H9 (cell line): ENCODE results near the gene DISP1. TPM values are rescaled to one million over a fixed set of nuclear protein-coding genes. Genes with fewer than 3 reads are reported as not detected.

Experiments used
- DNase-seq: peaks from one replicate; pipeline ENCODE4 v3.0.0-alpha.2; 2017
- H2AFZ ChIP-seq: one replicate; pipeline ENCODE4 v1.6.1; 2013; ENCODE audit warnings: mild to moderate bottlenecking, low read length, control low read depth, moderate library complexity
- H2AK5ac ChIP-seq: 2 replicates; pipeline ENCODE4 v1.6.1; 2013; ENCODE audit warnings: low read length, control low read depth, mixed read lengths; ENCODE audit not compliant: insufficient read length
- H2BK120ac ChIP-seq: one replicate; pipeline ENCODE4 v1.6.1; 2013; ENCODE audit warnings: low read depth, mild to moderate bottlenecking, low read length, control low read depth, inconsistent platforms; ENCODE audit not compliant: poor library complexity, severe bottlenecking
- H2BK12ac ChIP-seq: 2 replicates; pipeline ENCODE4 v1.6.1; 2013; ENCODE audit warnings: low read length, control low read depth, mixed read lengths, low read depth; ENCODE audit not compliant: insufficient read length
- H2BK15ac ChIP-seq: 2 replicates; pipeline ENCODE4 v1.6.1; 2013; ENCODE audit warnings: low read depth, low read length, control low read depth
- H2BK20ac ChIP-seq: one replicate; pipeline ENCODE4 v1.6.1; 2013; ENCODE audit warnings: low read depth, mild to moderate bottlenecking, low read length, control low read depth, inconsistent platforms; ENCODE audit not compliant: poor library complexity, severe bottlenecking
- H2BK5ac ChIP-seq: 2 replicates; pipeline ENCODE4 v1.6.1; 2013; ENCODE audit warnings: low read length, control low read depth, mixed read lengths; ENCODE audit not compliant: insufficient read length
- H3K14ac ChIP-seq: 2 replicates; pipeline ENCODE4 v1.6.1; 2013; ENCODE audit warnings: low read length, control low read depth; ENCODE audit not compliant: insufficient read depth
- H3K18ac ChIP-seq: 2 replicates; pipeline ENCODE4 v1.6.1; 2013; ENCODE audit warnings: low read depth, mild to moderate bottlenecking, mixed read lengths, low read length, control low read depth; ENCODE audit not compliant: insufficient read length
- H3K23ac ChIP-seq: 2 replicates; pipeline ENCODE4 v1.6.1; 2013; ENCODE audit warnings: low read length, control low read depth, mixed read lengths, low read depth; ENCODE audit not compliant: insufficient read length
- H3K23me2 ChIP-seq: 2 replicates; pipeline ENCODE4 v1.6.1; 2013; ENCODE audit warnings: low read depth, mild to moderate bottlenecking, mixed read lengths, low read length, control low read depth; ENCODE audit not compliant: insufficient read length, poor library complexity, severe bottlenecking
- H3K27ac ChIP-seq: 2 replicates; pipeline ENCODE4 v1.5.1; 2013; ENCODE audit warnings: low read length, control low read depth, mixed read lengths, low read depth; ENCODE audit not compliant: insufficient read length
- H3K27me3 ChIP-seq: 2 replicates; pipeline ENCODE4 v1.6.1; 2013; ENCODE audit warnings: low read length, control low read depth, inconsistent platforms; ENCODE audit not compliant: insufficient read depth
- H3K4ac ChIP-seq: 2 replicates; pipeline ENCODE4 v1.6.1; 2013; ENCODE audit warnings: low read depth, mild to moderate bottlenecking, control low read depth, inconsistent platforms, low read length, moderate library complexity
- H3K4me1 ChIP-seq: 2 replicates; pipeline ENCODE4 v1.6.1; 2013; ENCODE audit warnings: low read length, control low read depth, inconsistent platforms; ENCODE audit not compliant: insufficient read depth
- H3K4me2 ChIP-seq: 2 replicates; pipeline ENCODE4 v1.6.1; 2013; ENCODE audit warnings: low read length, control low read depth, mixed read lengths; ENCODE audit not compliant: insufficient read length, insufficient read depth
- H3K56ac ChIP-seq: 2 replicates; pipeline ENCODE4 v1.6.1; 2013; ENCODE audit warnings: low read depth, mild to moderate bottlenecking, mixed read lengths, low read length, control low read depth; ENCODE audit not compliant: insufficient read length
- H3K79me1 ChIP-seq: 2 replicates; pipeline ENCODE4 v1.6.1; 2013; ENCODE audit warnings: low read depth, mild to moderate bottlenecking, moderate library complexity, low read length, control low read depth, inconsistent platforms; ENCODE audit not compliant: insufficient read depth, poor library complexity, severe bottlenecking
- H3K79me2 ChIP-seq: 2 replicates; pipeline ENCODE4 v1.6.1; 2013; ENCODE audit warnings: low read length, control low read depth, inconsistent platforms; ENCODE audit not compliant: insufficient read depth
- H3K9ac ChIP-seq: 2 replicates; pipeline ENCODE4 v1.6.1; 2013; ENCODE audit warnings: low read length, control low read depth, mixed read lengths; ENCODE audit not compliant: insufficient read length; ENCODE audit errors: extremely low read depth
- H3K9me3 ChIP-seq: one replicate; pipeline ENCODE4 v1.6.1; 2013; ENCODE audit warnings: low read depth, low read length, inconsistent platforms; ENCODE audit not compliant: control insufficient read depth
- H3T11ph ChIP-seq: one replicate; pipeline ENCODE4 v1.6.1; 2013; ENCODE audit warnings: mild to moderate bottlenecking, low read length, control low read depth, inconsistent platforms
- H4K20me1 ChIP-seq: one replicate; pipeline ENCODE4 v1.6.1; 2013; ENCODE audit not compliant: control insufficient read depth, insufficient read length, insufficient read depth
- H4K5ac ChIP-seq: 2 replicates; pipeline ENCODE4 v1.6.1; 2013; ENCODE audit warnings: low read depth, mild to moderate bottlenecking, mixed read lengths, low read length, control low read depth; ENCODE audit not compliant: insufficient read length
- H4K8ac ChIP-seq: replicated peaks from 2 replicates; pipeline ENCODE4 v1.6.1; 2013; ENCODE audit warnings: low read length, control low read depth, mixed read lengths, low read depth; ENCODE audit not compliant: insufficient read length
- H4K91ac ChIP-seq: 2 replicates; pipeline ENCODE4 v1.6.1; 2013; ENCODE audit warnings: low read depth, mild to moderate bottlenecking, moderate library complexity, mixed read lengths, low read length, control low read depth; ENCODE audit not compliant: insufficient read length
- H3K27ac Mint-ChIP-seq, 3 experiments: 2 replicates in 2 of 3; 3 replicates in 1 of 3; pipeline ENCODE4 v1.8.0; 2020 to 2021; ENCODE audit warnings: mixed read lengths in 3 of 3, mild to moderate bottlenecking in 1 of 3, moderate library complexity in 1 of 3
- H3K27me3 Mint-ChIP-seq: 2 replicates; pipeline ENCODE4 v1.8.0; 2021; ENCODE audit warnings: low read depth, mild to moderate bottlenecking, moderate library complexity, mixed read lengths
- H3K36me3 Mint-ChIP-seq, 3 experiments: 2 replicates in 2 of 3; 3 replicates in 1 of 3; pipeline ENCODE4 v1.8.0; 2020 to 2021; ENCODE audit warnings: low read depth in 3 of 3, mixed read lengths in 3 of 3; ENCODE audit not compliant: insufficient read depth in 1 of 3
- H3K4me1 Mint-ChIP-seq, 2 experiments: 2 replicates each; pipeline ENCODE4 v1.8.0; 2020; ENCODE audit warnings: mixed read lengths in 2 of 2
- H3K4me3 Mint-ChIP-seq, 2 experiments: 2 replicates in 1 of 2; 3 replicates in 1 of 2; pipeline ENCODE4 v1.8.0; 2020 to 2021; ENCODE audit warnings: mild to moderate bottlenecking in 2 of 2, mixed read lengths in 2 of 2, moderate library complexity in 1 of 2
- H3K9me3 Mint-ChIP-seq, 2 experiments: 2 replicates in 1 of 2; 3 replicates in 1 of 2; pipeline ENCODE4 v1.8.0; 2020; ENCODE audit warnings: mild to moderate bottlenecking in 2 of 2, mixed read lengths in 2 of 2, moderate library complexity in 1 of 2
- CTCF ChIP-seq: fragments of 200-600 bp; sonication (generic); conservative IDR thresholded peaks from 3 replicates; pipeline ENCODE4 v1.8.0; 2021; ENCODE audit warnings: antibody characterized with exemption, mild to moderate bottlenecking
- whole genome bisulfite sequencing: extraction: QIAGEN DNeasy Blood & Tissue Kit; methylation state at CpG from one replicate; pipeline ENCODE4 v1.1.7; 2013; ENCODE audit warnings: missing lambda C conversion rate, low lambda C conversion rate, mixed read lengths; ENCODE audit not compliant: insufficient read length; ENCODE audit errors: extremely low coverage; 5-methylcytosine and 5-hydroxymethylcytosine counted together
- total RNA-seq: library from RNA; stranded (reverse); gene quantifications from 2 replicates; pipeline ENCODE4 v1.2.1, GENCODE V29; 2021

Gene DISP1
- total RNA-seq, 1 experiment from 2014 or later = 2.6 TPM

- no peak overlapping the region for H3K4ac ChIP-seq
- Mint-ChIP-seq H3K9me3 (no peaks in the 10 kb centered on the region; a peak in 1 of 5 replicates), H3K4me3 (no peak overlapping the region), H3K27ac (no peak overlapping the region), H3K36me3 (no peaks in the 10 kb centered on the region), H3K4me1 (no peaks in the 10 kb centered on the region), H3K27me3 (peaks cover 19% of the 10 kb centered on the region)
- no peaks in the 10 kb centered on the region for H3K79me1 ChIP-seq
- no peak overlapping the region for H2BK12ac ChIP-seq
- no peak overlapping the region for H3T11ph ChIP-seq
- H3K79me2 ChIP-seq = no peaks in the 10 kb centered on the region
- no peaks in the 10 kb centered on the region for H3K27me3 ChIP-seq
- no peak overlapping the region for H3K23ac ChIP-seq
- no peaks in the 10 kb centered on the region for H4K20me1 ChIP-seq
- H2BK5ac ChIP-seq = no peak overlapping the region
- H3K9me3 ChIP-seq = no peaks in the 10 kb centered on the region
- no peak overlapping the region for H3K27ac ChIP-seq
- H3K4me2 ChIP-seq = no peak overlapping the region
- no peak overlapping the region for H2BK15ac ChIP-seq
- H2BK20ac ChIP-seq = no peak overlapping the region
- H3K14ac ChIP-seq = no peak overlapping the region
- no peak overlapping the region for H3K56ac ChIP-seq
- no peaks in the 10 kb centered on the region for H3K23me2 ChIP-seq
- DNase-seq = no peak
- H2BK120ac ChIP-seq = no peak overlapping the region
- no peak overlapping the region for H2AK5ac ChIP-seq
- H2AFZ ChIP-seq = no peak overlapping the region
- H4K91ac ChIP-seq = no peak overlapping the region
- no peaks in the 10 kb centered on the region for H3K4me1 ChIP-seq
- no CpG with 5 or more reads among the region's 1 CpG for WGBS
- H4K5ac ChIP-seq = no peak overlapping the region
- TF ChIP-seq CTCF = no peak
- H4K8ac ChIP-seq = no peak overlapping the region
- H3K9ac ChIP-seq = no peak overlapping the region
- no peak overlapping the region for H3K18ac ChIP-seq
Measured at GRCh38 chr1:222786121-222786520, 28.7 kb upstream of the DISP1 start.
